Measurements from ENCODE around the gene KDM5B. TPM values are rescaled to one million over a fixed set of nuclear protein-coding genes. Genes with fewer than 3 reads are reported as not detected.
"Not testable (repeated sequence)": the region's sequence is repeated elsewhere in the genome, so short reads cannot be mapped to it uniquely, and the experiment has no call there.

The KDM5B gene
- total RNA-seq, 1 donor = 124 TPM

GRCh38 chr1:202723708-202724107 is 84.5 kb downstream of the KDM5B start:
- no peak overlapping the region for H2AFZ ChIP-seq (ENCODE audit: low read length)
- no peak for TF ChIP-seq CTCF (IDR thresholded peaks at IDR 0.05; ENCODE audit: extremely low read depth, low read depth, low read length)
- H3K27me3 ChIP-seq (ENCODE audit: insufficient read depth, low read length) = peaks cover under 1% of the 10 kb centered on the region
- H3K4me2 ChIP-seq (ENCODE audit: insufficient read depth, low read length) = no peak overlapping the region
- H3K4me1 ChIP-seq (ENCODE audit: insufficient read depth, low read length) = peaks cover 2% of the 10 kb centered on the region
- no peak for DNase-seq (ENCODE audit: insufficient read length, low spot score, missing footprints)
- no peaks in the 10 kb centered on the region for H3K79me2 ChIP-seq (ENCODE audit: insufficient read depth, low read length)
- no peak overlapping the region for H3K4me3 ChIP-seq (ENCODE audit: insufficient read depth, low read length)
- peaks cover 42% of the 10 kb centered on the region for H3K36me3 ChIP-seq (ENCODE audit: insufficient read depth, low read length)
- H3K27ac ChIP-seq (ENCODE audit: low read depth, low read length) = no peak overlapping the region
- no peaks in the 10 kb centered on the region for H4K20me1 ChIP-seq (ENCODE audit: insufficient read depth, low read length)
- H3K9me3 ChIP-seq (ENCODE audit: low read depth, low read length) = no peaks in the 10 kb centered on the region

- not testable (repeated sequence) for H3K4me1 ChIP-seq (ENCODE audit: insufficient read depth, low read length); H2AFZ ChIP-seq (ENCODE audit: low read length); H3K79me2 ChIP-seq (ENCODE audit: insufficient read depth, low read length); H4K20me1 ChIP-seq (ENCODE audit: insufficient read depth, low read length); H3K27ac ChIP-seq (ENCODE audit: low read depth, low read length); H3K4me3 ChIP-seq (ENCODE audit: insufficient read depth, low read length); H3K9me3 ChIP-seq (ENCODE audit: low read depth, low read length); H3K4me2 ChIP-seq (ENCODE audit: insufficient read depth, low read length); DNase-seq (ENCODE audit: insufficient read length, low spot score, missing footprints); H3K27me3 ChIP-seq (ENCODE audit: insufficient read depth, low read length)
- H3K36me3 ChIP-seq (ENCODE audit: insufficient read depth, low read length) = peaks cover 36% of the 10 kb centered on the region
Observed at GRCh38 chr1:202723046-202723445, 85.2 kb downstream of the KDM5B start.

GRCh38 chr1:202716654-202717053 is 91.6 kb downstream of the KDM5B start:
- TF ChIP-seq CTCF (IDR thresholded peaks at IDR 0.05; ENCODE audit: extremely low read depth, low read depth, low read length) = no peak
- H3K79me2 ChIP-seq (ENCODE audit: insufficient read depth, low read length) = no peaks in the 10 kb centered on the region

GRCh38 chr1:202714202-202714601 is 94.0 kb downstream of the KDM5B start:
- not testable (repeated sequence) for H3K36me3 ChIP-seq (ENCODE audit: insufficient read depth, low read length)
- peaks cover 69% of the 10 kb centered on the region for H3K27me3 ChIP-seq (ENCODE audit: insufficient read depth, low read length)

More at GRCh38 chr1:202716654-202717053, 91.6 kb downstream of the KDM5B start:
- H3K4me1 ChIP-seq (ENCODE audit: insufficient read depth, low read length) = peaks cover 2% of the 10 kb centered on the region
- H3K27ac ChIP-seq (ENCODE audit: low read depth, low read length) = no peak overlapping the region
- no peak overlapping the region for H3K4me3 ChIP-seq (ENCODE audit: insufficient read depth, low read length)
- no peak overlapping the region for H2AFZ ChIP-seq (ENCODE audit: low read length)
- no peaks in the 10 kb centered on the region for H3K9me3 ChIP-seq (ENCODE audit: low read depth, low read length)
- no peaks in the 10 kb centered on the region for H4K20me1 ChIP-seq (ENCODE audit: insufficient read depth, low read length)
- H3K36me3 ChIP-seq (ENCODE audit: insufficient read depth, low read length) = no peaks in the 10 kb centered on the region
- H3K27me3 ChIP-seq (ENCODE audit: insufficient read depth, low read length) = peaks cover 45% of the 10 kb centered on the region
- no peak overlapping the region for H3K4me2 ChIP-seq (ENCODE audit: insufficient read depth, low read length)
- no peak for DNase-seq (ENCODE audit: insufficient read length, low spot score, missing footprints)

GRCh38 chr1:202713110-202713509 is 95.1 kb downstream of the KDM5B start:
- Histone ChIP-seq H3K79me2 (ENCODE audit: insufficient read depth, low read length) (no peaks in the 10 kb centered on the region), H3K36me3 (ENCODE audit: insufficient read depth, low read length) (no peaks in the 10 kb centered on the region), H4K20me1 (ENCODE audit: insufficient read depth, low read length) (no peaks in the 10 kb centered on the region), H3K4me3 (ENCODE audit: insufficient read depth, low read length) (no peak overlapping the region), H3K9me3 (ENCODE audit: low read depth, low read length) (no peaks in the 10 kb centered on the region), H3K4me1 (ENCODE audit: insufficient read depth, low read length) (no peaks in the 10 kb centered on the region), H3K27me3 (ENCODE audit: insufficient read depth, low read length) (peaks cover 74% of the 10 kb centered on the region), H3K27ac (ENCODE audit: low read depth, low read length) (no peak overlapping the region), H3K4me2 (ENCODE audit: insufficient read depth, low read length) (no peak overlapping the region), H2AFZ (ENCODE audit: low read length) (no peak overlapping the region)
- DNase-seq (ENCODE audit: insufficient read length, low spot score, missing footprints) = peak; percentile 79
- no peak for TF ChIP-seq CTCF (IDR thresholded peaks at IDR 0.05; ENCODE audit: extremely low read depth, low read depth, low read length)

More at GRCh38 chr1:202714202-202714601, 94.0 kb downstream of the KDM5B start:
- H2AFZ ChIP-seq (ENCODE audit: low read length); H3K4me1 ChIP-seq (ENCODE audit: insufficient read depth, low read length); H3K79me2 ChIP-seq (ENCODE audit: insufficient read depth, low read length); H3K9me3 ChIP-seq (ENCODE audit: low read depth, low read length); DNase-seq (ENCODE audit: insufficient read length, low spot score, missing footprints); H3K27ac ChIP-seq (ENCODE audit: low read depth, low read length); H3K4me3 ChIP-seq (ENCODE audit: insufficient read depth, low read length); H3K4me2 ChIP-seq (ENCODE audit: insufficient read depth, low read length); H4K20me1 ChIP-seq (ENCODE audit: insufficient read depth, low read length): not testable (repeated sequence)
